PC-9 (cell line): ENCODE data around the gene HADHA.

Source experiments
- CTCF ChIP-seq: fragments of 200-600 bp; sonication (generic); conservative IDR thresholded peaks from 2 replicates; pipeline ENCODE4 v1.6.1; 2017; ENCODE audit warnings: mixed run types, antibody characterized with exemption, mild to moderate bottlenecking, moderate library complexity
- EZH2 ChIP-seq: fragments of 200-600 bp; sonication (generic); IDR thresholded peaks from 2 replicates; pipeline ENCODE4 v1.8.0; 2017; ENCODE audit warnings: antibody characterized with exemption, low read depth

GRCh38 chr2:26285931-26286330, 41.5 kb upstream of the HADHA start:
- no peak for TF ChIP-seq CTCF
- no peak for TF ChIP-seq EZH2
